HG03342 (cell line): Measurements from ENCODE around the gene FGD6.
"Not testable (repeated sequence)": the region's sequence is repeated elsewhere in the genome, so short reads cannot be mapped to it uniquely, and the experiment has no call there.

Experiments used
- ATAC-seq: cut with Tn5 transposase; IDR thresholded peaks from one replicate; pipeline ENCODE4 v1.9.1; 2021; ENCODE audit warnings: mild to moderate bottlenecking, moderate library complexity; ENCODE audit not compliant: unreplicated experiment

The FGD6 gene

GRCh38 chr12:95217377-95218149 lies at the start of gene FGD6, which contains the start of gene VEZT:
Gene FGD6 (minus strand): TSS chr12:95217467. CDS start chr12:95217240, 227 bp downstream.
Gene VEZT (plus strand): TSS chr12:95217807. CDS start chr12:95217851, 44 bp downstream.
- peak; percentile 86 for ATAC-seq

GRCh38 chr12:95266254-95266653 lies 49.0 kb upstream of the FGD6 start:
- ATAC-seq = no peak

GRCh38 chr12:95265765-95266164 lies 48.5 kb upstream of the FGD6 start:
- ATAC-seq = no peak

GRCh38 chr12:95262808-95263207 lies 45.5 kb upstream of the FGD6 start:
- no peak for ATAC-seq

GRCh38 chr12:95261109-95261508 lies 43.8 kb upstream of the FGD6 start:
- no peak for ATAC-seq

- ATAC-seq = no peak
These were observed 42.1 kb upstream of the FGD6 start for GRCh38 chr12:95259368-95259767.

GRCh38 chr12:95258803-95259202 lies 41.5 kb upstream of the FGD6 start:
- ATAC-seq = no peak

GRCh38 chr12:95258151-95258550 lies 40.9 kb upstream of the FGD6 start:
- ATAC-seq = no peak

GRCh38 chr12:95257541-95257940 lies 40.3 kb upstream of the FGD6 start:
- no peak for ATAC-seq

- ATAC-seq = no peak
These were observed 36.1 kb upstream of the FGD6 start for GRCh38 chr12:95253386-95253785.

- ATAC-seq = no peak
These were observed 31.5 kb upstream of the FGD6 start for GRCh38 chr12:95248604-95249360.

- no peak for ATAC-seq
These were observed 30.8 kb upstream of the FGD6 start for GRCh38 chr12:95248095-95248494.

GRCh38 chr12:95244350-95244749 lies 27.1 kb upstream of the FGD6 start:
- no peak for ATAC-seq

GRCh38 chr12:95243497-95244183 lies 26.4 kb upstream of the FGD6 start:
- no peak for ATAC-seq

- no peak for ATAC-seq
These were observed 24.7 kb upstream of the FGD6 start for GRCh38 chr12:95241761-95242506.

- not testable (repeated sequence) for ATAC-seq
These were observed 23.9 kb upstream of the FGD6 start for GRCh38 chr12:95241138-95241537.

- ATAC-seq = no peak
These were observed 23.3 kb upstream of the FGD6 start for GRCh38 chr12:95240556-95240955.

- not testable (repeated sequence) for ATAC-seq
These were observed 22.6 kb upstream of the FGD6 start for GRCh38 chr12:95239835-95240234.

- no peak for ATAC-seq
These were observed 21.9 kb upstream of the FGD6 start for GRCh38 chr12:95239216-95239615.

- ATAC-seq = no peak
These were observed 20.9 kb upstream of the FGD6 start for GRCh38 chr12:95238150-95238549.

- ATAC-seq = no peak
These were observed 20.0 kb upstream of the FGD6 start for GRCh38 chr12:95237315-95237714.
